ENCODE results near the gene FUCA1.
"Not testable (repeated sequence)": the region's sequence is repeated elsewhere in the genome, so short reads cannot be mapped to it uniquely, and the experiment has no call there.

Gene FUCA1

GRCh38 chr1:23908453-23909341 is 40.6 kb upstream of the FUCA1 start:
- Histone ChIP-seq H3K9me3 (ENCODE audit: control insufficient read depth, low read length) (no peaks in the 10 kb centered on the region), H3K27me3 (ENCODE audit: control insufficient read depth, insufficient read depth, low read length, poor library complexity, severe bottlenecking) (peaks cover 15% of the 10 kb centered on the region), H3K27ac (ENCODE audit: insufficient read depth, low read depth, low read length, poor library complexity, severe bottlenecking) (no peak overlapping the region), H3K4me3 (ENCODE audit: insufficient read depth, low read depth, low read length) (no peak overlapping the region), H3K4me1 (ENCODE audit: control insufficient read depth, insufficient read depth, low read length) (peaks cover under 1% of the 10 kb centered on the region), H3K36me3 (ENCODE audit: control insufficient read depth, insufficient read depth, low read length) (no peaks in the 10 kb centered on the region)
- WGBS, 2 experiments, result 78% methylated on average over 9 of the region's 9 CpGs

- Histone ChIP-seq H3K9me3 (ENCODE audit: control insufficient read depth, low read length) (no peaks in the 10 kb centered on the region), H3K4me1 (ENCODE audit: control insufficient read depth, insufficient read depth, low read length) (peaks cover 5% of the 10 kb centered on the region), H3K36me3 (ENCODE audit: control insufficient read depth, insufficient read depth, low read length) (no peaks in the 10 kb centered on the region), H3K27me3 (ENCODE audit: control insufficient read depth, insufficient read depth, low read length, poor library complexity, severe bottlenecking) (peaks cover 35% of the 10 kb centered on the region), H3K4me3 (ENCODE audit: insufficient read depth, low read depth, low read length) (no peak overlapping the region), H3K27ac (ENCODE audit: insufficient read depth, low read depth, low read length, poor library complexity, severe bottlenecking) (no peak overlapping the region)
- 86 to 87% methylated on average over 1 of the region's 1 CpG for WGBS, 2 experiments
These were observed 38.6 kb upstream of the FUCA1 start for GRCh38 chr1:23906731-23907130.

DNA sequence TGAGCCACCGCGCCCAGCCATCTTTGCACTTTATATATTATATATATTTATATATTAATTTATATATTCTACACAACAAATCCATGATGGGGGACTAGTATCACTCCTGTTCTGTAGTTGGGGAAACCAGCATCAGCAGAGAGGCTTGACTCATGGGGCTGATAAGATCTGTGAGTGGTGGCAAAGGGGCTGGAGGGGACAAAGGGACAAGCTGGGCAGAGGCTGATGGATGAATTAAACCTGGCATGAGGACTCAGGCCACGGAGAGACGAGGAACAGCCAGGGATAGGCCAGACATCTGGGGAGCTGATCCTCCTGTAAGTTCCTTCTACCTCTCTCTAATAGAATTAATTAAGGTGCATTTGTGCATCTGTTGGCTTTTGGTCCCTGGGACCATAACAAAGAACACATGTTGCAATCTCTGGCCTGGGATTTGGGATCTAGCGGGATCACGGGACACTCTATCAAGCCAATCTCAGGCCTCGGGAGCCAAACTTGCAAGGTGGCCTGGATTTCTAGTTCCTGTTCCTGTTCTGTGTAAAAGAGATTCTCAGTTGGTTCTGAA is 37.5 kb upstream of the FUCA1 start:
- Histone ChIP-seq H3K27ac (ENCODE audit: insufficient read depth, low read depth, low read length, poor library complexity, severe bottlenecking) (no peak overlapping the region), H3K4me1 (ENCODE audit: control insufficient read depth, insufficient read depth, low read length) (peaks cover 5% of the 10 kb centered on the region), H3K36me3 (ENCODE audit: control insufficient read depth, insufficient read depth, low read length) (no peaks in the 10 kb centered on the region), H3K9me3 (ENCODE audit: control insufficient read depth, low read length) (no peaks in the 10 kb centered on the region), H3K27me3 (ENCODE audit: control insufficient read depth, insufficient read depth, low read length, poor library complexity, severe bottlenecking) (peaks cover 46% of the 10 kb centered on the region), H3K4me3 (ENCODE audit: insufficient read depth, low read depth, low read length) (no peak overlapping the region)
- WGBS, 2 experiments, result 92 to 95% methylated on average over 5 of the region's 7 CpGs

GRCh38 chr1:23904748-23905357 is 36.8 kb upstream of the FUCA1 start:
- H3K4me1 ChIP-seq (ENCODE audit: control insufficient read depth, insufficient read depth, low read length), result peaks cover 5% of the 10 kb centered on the region
- H3K27ac ChIP-seq (ENCODE audit: insufficient read depth, low read depth, low read length, poor library complexity, severe bottlenecking), result no peak overlapping the region
- no peaks in the 10 kb centered on the region for H3K9me3 ChIP-seq (ENCODE audit: control insufficient read depth, low read length)
- 86 to 89% methylated on average over 10 of the region's 10 CpGs for WGBS, 2 experiments
- H3K4me3 ChIP-seq (ENCODE audit: insufficient read depth, low read depth, low read length), result no peak overlapping the region
- H3K36me3 ChIP-seq (ENCODE audit: control insufficient read depth, insufficient read depth, low read length), result no peaks in the 10 kb centered on the region
- H3K27me3 ChIP-seq (ENCODE audit: control insufficient read depth, insufficient read depth, low read length, poor library complexity, severe bottlenecking), result peaks cover 48% of the 10 kb centered on the region

DNA sequence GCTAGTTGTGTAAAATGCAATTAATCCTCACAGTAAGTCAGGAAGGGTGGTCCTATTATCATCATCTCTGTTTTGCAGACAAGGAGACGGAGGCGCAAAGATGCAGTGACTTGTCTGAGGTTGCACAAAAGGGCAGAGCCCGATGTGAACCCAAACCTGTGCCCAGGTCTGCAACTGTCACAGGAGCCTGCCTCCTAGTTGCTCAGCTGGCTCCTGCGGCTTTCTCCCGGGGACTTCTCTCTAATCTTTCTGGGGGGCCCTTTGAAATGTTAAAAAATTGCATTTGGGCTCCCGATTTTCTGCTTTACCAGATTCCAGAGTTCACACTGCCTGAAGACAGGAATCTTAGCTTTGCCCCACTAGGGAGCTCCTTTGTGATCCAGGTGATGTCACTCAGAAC is 35.7 kb upstream of the FUCA1 start:
- Histone ChIP-seq H3K9me3 (ENCODE audit: control insufficient read depth, low read length) (no peaks in the 10 kb centered on the region), H3K27me3 (ENCODE audit: control insufficient read depth, insufficient read depth, low read length, poor library complexity, severe bottlenecking) (peaks cover 48% of the 10 kb centered on the region), H3K27ac (ENCODE audit: insufficient read depth, low read depth, low read length, poor library complexity, severe bottlenecking) (no peak overlapping the region), H3K36me3 (ENCODE audit: control insufficient read depth, insufficient read depth, low read length) (no peaks in the 10 kb centered on the region), H3K4me1 (ENCODE audit: control insufficient read depth, insufficient read depth, low read length) (peaks cover 5% of the 10 kb centered on the region), H3K4me3 (ENCODE audit: insufficient read depth, low read depth, low read length) (no peak overlapping the region)
- 33 to 41% methylated on average over 6 of the region's 6 CpGs for WGBS, 2 experiments

DNA sequence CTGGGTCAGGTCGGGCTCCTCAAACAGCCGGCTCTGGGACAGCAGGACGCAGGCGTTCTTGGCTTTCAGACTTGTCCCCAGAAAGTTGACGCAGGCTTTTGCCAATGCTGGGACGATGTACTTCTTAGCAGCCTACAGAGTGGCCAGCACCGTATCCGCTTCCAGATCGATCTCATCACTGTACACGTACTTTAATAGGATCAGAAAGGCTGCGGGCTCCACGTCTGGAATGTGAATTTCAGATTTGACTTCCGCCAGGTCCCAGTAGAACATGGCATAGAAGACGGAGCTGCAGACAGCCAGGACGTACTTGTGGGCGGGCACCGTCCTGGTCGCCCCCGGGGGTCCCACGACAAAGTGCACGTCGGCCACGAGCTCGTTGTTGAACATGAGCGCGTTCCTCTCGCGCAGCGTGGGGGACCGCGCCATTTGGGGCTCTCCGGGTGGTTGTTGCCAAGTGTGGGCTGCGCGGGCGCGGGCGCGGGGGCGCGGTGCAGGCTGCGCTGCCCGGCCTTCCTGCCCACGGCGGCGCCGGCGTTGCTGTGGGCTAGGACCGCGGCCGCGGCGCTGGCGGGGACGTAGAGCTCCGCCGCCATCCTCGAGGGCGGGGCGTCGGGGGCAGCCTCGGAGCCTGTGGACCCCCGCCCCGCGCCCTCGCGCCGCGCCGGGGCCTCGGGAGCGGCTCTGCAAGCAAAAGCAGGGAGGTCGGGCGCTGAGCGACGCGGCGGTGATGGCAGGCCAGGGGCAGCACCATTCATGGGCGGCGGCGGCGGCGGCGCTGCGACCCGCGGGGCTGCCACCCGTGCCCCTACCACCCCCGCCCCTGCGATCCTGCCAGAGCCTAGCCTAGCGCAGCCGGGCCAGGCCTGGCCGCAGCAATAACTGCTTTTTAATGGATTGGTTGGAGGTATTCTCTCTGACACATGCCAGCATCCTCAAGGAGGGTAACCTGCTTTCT is 34.5 kb upstream of the FUCA1 start:
- Histone ChIP-seq H3K9me3 (ENCODE audit: control insufficient read depth, low read length) (no peaks in the 10 kb centered on the region), H3K36me3 (ENCODE audit: control insufficient read depth, insufficient read depth, low read length) (no peaks in the 10 kb centered on the region), H3K4me3 (ENCODE audit: insufficient read depth, low read depth, low read length) (peak overlapping the region; percentile 34), H3K4me1 (ENCODE audit: control insufficient read depth, insufficient read depth, low read length) (peaks cover 5% of the 10 kb centered on the region), H3K27ac (ENCODE audit: insufficient read depth, low read depth, low read length, poor library complexity, severe bottlenecking) (no peak overlapping the region), H3K27me3 (ENCODE audit: control insufficient read depth, insufficient read depth, low read length, poor library complexity, severe bottlenecking) (peaks cover 48% of the 10 kb centered on the region)
- 24 to 25% methylated on average over 92 of the region's 92 CpGs for WGBS, 2 experiments

GRCh38 chr1:23900017-23900416 is 31.9 kb upstream of the FUCA1 start:
- WGBS, 2 experiments, result 79 to 82% methylated on average over 8 of the region's 8 CpGs
- not testable (repeated sequence) for H3K9me3 ChIP-seq (ENCODE audit: control insufficient read depth, low read length); H3K4me3 ChIP-seq (ENCODE audit: insufficient read depth, low read depth, low read length); H3K4me1 ChIP-seq (ENCODE audit: control insufficient read depth, insufficient read depth, low read length); H3K27ac ChIP-seq (ENCODE audit: insufficient read depth, low read depth, low read length, poor library complexity, severe bottlenecking); H3K36me3 ChIP-seq (ENCODE audit: control insufficient read depth, insufficient read depth, low read length)
- H3K27me3 ChIP-seq (ENCODE audit: control insufficient read depth, insufficient read depth, low read length, poor library complexity, severe bottlenecking), result peaks cover 46% of the 10 kb centered on the region

DNA sequence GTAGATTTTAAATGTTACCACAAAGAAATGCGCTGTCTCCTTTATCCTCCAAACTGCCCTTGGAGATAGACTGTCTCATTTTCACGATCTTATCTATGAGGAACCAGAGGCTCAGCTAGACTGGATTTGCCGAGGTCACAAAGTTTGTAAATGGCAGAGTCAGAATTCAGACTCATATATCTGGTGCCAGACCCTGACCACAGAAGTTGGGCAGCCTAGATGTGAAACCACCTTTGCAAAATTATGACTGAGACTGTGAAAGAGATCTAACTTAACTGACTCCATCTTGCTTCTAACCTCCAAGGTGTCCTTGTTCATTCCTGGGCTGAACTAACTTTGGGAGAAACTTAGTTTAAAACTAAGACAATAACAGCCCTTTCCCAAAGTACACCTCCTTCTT is 31.0 kb upstream of the FUCA1 start:
- Histone ChIP-seq H3K27me3 (ENCODE audit: control insufficient read depth, insufficient read depth, low read length, poor library complexity, severe bottlenecking) (peaks cover 37% of the 10 kb centered on the region), H3K9me3 (ENCODE audit: control insufficient read depth, low read length) (no peaks in the 10 kb centered on the region), H3K4me1 (ENCODE audit: control insufficient read depth, insufficient read depth, low read length) (peaks cover 5% of the 10 kb centered on the region), H3K4me3 (ENCODE audit: insufficient read depth, low read depth, low read length) (no peak overlapping the region), H3K27ac (ENCODE audit: insufficient read depth, low read depth, low read length, poor library complexity, severe bottlenecking) (no peak overlapping the region), H3K36me3 (ENCODE audit: control insufficient read depth, insufficient read depth, low read length) (no peaks in the 10 kb centered on the region)
- 94 to 98% methylated on average over 3 of the region's 3 CpGs for WGBS, 2 experiments

DNA sequence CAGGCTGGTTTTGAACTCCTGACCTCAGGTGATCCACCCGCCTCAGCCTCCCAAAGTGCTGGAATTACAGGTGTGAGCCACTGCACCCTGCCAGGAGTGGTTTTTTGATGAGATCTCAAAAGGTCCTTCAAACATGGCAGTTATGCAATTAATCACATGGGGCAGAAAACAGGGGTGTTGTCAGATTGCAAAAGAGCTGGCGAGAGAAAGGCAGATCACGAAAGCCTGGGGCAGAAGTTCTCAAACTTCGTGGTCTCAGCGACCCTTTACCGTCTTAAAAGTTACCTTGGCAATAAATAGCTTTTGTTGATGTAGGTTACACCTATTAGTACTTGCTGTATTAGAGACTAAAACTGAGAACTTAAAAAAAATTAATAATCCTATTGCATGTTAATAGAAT is 29.0 kb upstream of the FUCA1 start:
- no peak overlapping the region for H3K27ac ChIP-seq (ENCODE audit: insufficient read depth, low read depth, low read length, poor library complexity, severe bottlenecking)
- no peaks in the 10 kb centered on the region for H3K36me3 ChIP-seq (ENCODE audit: control insufficient read depth, insufficient read depth, low read length)
- peaks cover 17% of the 10 kb centered on the region for H3K27me3 ChIP-seq (ENCODE audit: control insufficient read depth, insufficient read depth, low read length, poor library complexity, severe bottlenecking)
- WGBS, 2 experiments, result 91 to 94% methylated on average over 6 of the region's 6 CpGs
- H3K9me3 ChIP-seq (ENCODE audit: control insufficient read depth, low read length), result no peaks in the 10 kb centered on the region
- no peaks in the 10 kb centered on the region for H3K4me1 ChIP-seq (ENCODE audit: control insufficient read depth, insufficient read depth, low read length)
- no peak overlapping the region for H3K4me3 ChIP-seq (ENCODE audit: insufficient read depth, low read depth, low read length)

All from ectodermal cell (in vitro differentiated cells).